ENCODE measurements around the gene GID8. TPM values are rescaled to one million over a fixed set of nuclear protein-coding genes. Genes with fewer than 3 reads are reported as not detected.
A peak's percentile ranks its signal among the peaks of the same experiment; 100 is the strongest.

The GID8 gene
- total and polyA plus RNA-seq, 2 of the 4 experiments (the other 2 are of a cell fraction), result 21.5 to 33.9 TPM

- ATAC-seq (ENCODE audit: low read depth), result peak; percentile 27; the same call in 1 of the 2 replicates
These were observed 16.7 kb upstream of the GID8 start for GRCh38 chr20:62921119-62921687.

More at GRCh38 chr20:62921119-62921687, 16.7 kb upstream of the GID8 start:
- no peak overlapping the region for H3K9ac ChIP-seq (ENCODE audit: low read depth, low read length)
- no peaks in the 10 kb centered on the region for H3K36me3 ChIP-seq (ENCODE audit: control insufficient read depth, insufficient read depth, low read length)
- CTCF ChIA-PET, result interaction anchor here (1.5 kb wide), 1 partner anchor 14 kb away, joined by 4 read pairs; no protein-coding TSS in a partner anchor
- H3K23ac ChIP-seq (ENCODE audit: low read depth, low read length), result no peak overlapping the region
- dilution Hi-C loops (cut with HindIII; ENCODE audit: low sequenced_read_pairs, unreplicated experiment), result no loop called here
- H3K4ac ChIP-seq (ENCODE audit: low read depth, low read length), result no peak overlapping the region
- H3K27ac ChIP-seq (ENCODE audit: insufficient read depth, low read length), result no peak overlapping the region
- no peak overlapping the region for H2BK5ac ChIP-seq (ENCODE audit: low read depth, low read length, poor library complexity, severe bottlenecking)
- H4K91ac ChIP-seq (ENCODE audit: insufficient read depth, low read depth, low read length), result no peak overlapping the region
- in situ Hi-C loops (cut with MboI; ENCODE audit: low sequenced_read_pairs), result no loop called here
- H3K18ac ChIP-seq (ENCODE audit: low read depth, low read length), result no peak overlapping the region
- BruUV-seq (replicated peaks), result no TSS peak
- peaks cover 0 to 74% of the 10 kb centered on the region in 2 experiments; a peak in 2 of 4 replicates for H3K79me1 ChIP-seq (ENCODE audit: low read depth in 1 of 2, low read length in 2 of 2)
- no peak overlapping the region for H2BK20ac ChIP-seq (ENCODE audit: low read depth, low read length)
- POLR2A ChIA-PET (ENCODE audit: unreplicated experiment), result no interaction called here
- no peak overlapping the region for H3K56ac ChIP-seq (ENCODE audit: extremely low read depth, insufficient read depth, low read length)
- DNase-seq, result peak; percentile 53
- H2AK9ac ChIP-seq (replicated peaks; ENCODE audit: low read depth, low read length, poor library complexity), result no peak overlapping the region
- peak; percentile 51 for TF ChIP-seq RAD21 (IDR thresholded peaks at IDR 0.05; ENCODE audit: low read length)
- peak; percentile 85 for TF ChIP-seq MAFK (IDR thresholded peaks at IDR 0.05; ENCODE audit: low read depth, low read length)
- TF ChIP-seq CTCF (conservative IDR thresholded peaks at IDR 0.05; ENCODE audit: low read depth, low read length), result peak; percentile 58
- TF ChIP-seq NFE2L2 (IDR thresholded peaks at IDR 0.05; ENCODE audit: low read depth, low read length), result no peak
- TF ChIP-seq RFX5 (IDR thresholded peaks at IDR 0.05; ENCODE audit: low read depth, low read length), result 0 out of 2 replicates have a peak, but pooled peaks have one; percentile 31
- no peaks in the 10 kb centered on the region for H3K9me3 ChIP-seq (ENCODE audit: control insufficient read depth, insufficient read depth, low read length)
- no peak overlapping the region for H4K5ac ChIP-seq (ENCODE audit: low read depth, low read length)
- no peak overlapping the region for H2BK120ac ChIP-seq (ENCODE audit: low read depth, low read length)
- no peak overlapping the region for H4K8ac ChIP-seq (ENCODE audit: low read depth in 2 of 2, low read length in 2 of 2)
- no peaks in the 10 kb centered on the region for H3K27me3 ChIP-seq (ENCODE audit: control insufficient read depth, insufficient read depth, low read length)
- intact Hi-C loops (cut with micrococcal nuclease), result no loop called here
- H2BK15ac ChIP-seq (ENCODE audit: low read depth, low read length), result no peak overlapping the region
- H3K9me1 ChIP-seq (ENCODE audit: insufficient read depth, low read length), result peaks cover 25% of the 10 kb centered on the region
- no peak overlapping the region for H3K4me3 ChIP-seq (ENCODE audit: insufficient read depth, low read depth, low read length)
- 77% methylated on average over 4 of the region's 8 CpGs; no CpG with 5 or more reads in 1 of the 2 experiments for WGBS, 2 experiments (ENCODE audit: extremely low coverage in 2 of 2, insufficient read length in 1 of 2)
- H2AK5ac ChIP-seq (ENCODE audit: low read depth, low read length), result no peak overlapping the region
- peaks cover 94% of the 10 kb centered on the region for H4K20me1 ChIP-seq (ENCODE audit: insufficient read depth, low read length)
- H3K14ac ChIP-seq (replicated peaks; ENCODE audit: low read depth, low read length), result no peak overlapping the region
- H3K4me2 ChIP-seq (ENCODE audit: low read depth, low read length), result no peak overlapping the region
- H2AFZ ChIP-seq (replicated peaks; ENCODE audit: low read length, poor library complexity), result no peak overlapping the region
- H3K4me1 ChIP-seq (ENCODE audit: control insufficient read depth, insufficient read depth, low read length), result peaks cover 19% of the 10 kb centered on the region

Data from IMR-90 (cell line).